SKM-1 (cell line): Measurements from ENCODE around the gene CARD10.
"Not testable (repeated sequence)": the region's sequence is repeated elsewhere in the genome, so short reads cannot be mapped to it uniquely, and the experiment has no call there.

ENCODE experiments used
- DNase-seq: peaks from one replicate; lab custom pipeline; 2025; ENCODE audit not compliant: unreplicated experiment; lab: John Stamatoyannopoulos, UW

Gene CARD10

GRCh38 chr22:37557321-37558001 is 38.2 kb upstream of the CARD10 start:
- no peak for DNase-seq

GRCh38 chr22:37556710-37557109 is 37.5 kb upstream of the CARD10 start:
- DNase-seq = no peak

DNA sequence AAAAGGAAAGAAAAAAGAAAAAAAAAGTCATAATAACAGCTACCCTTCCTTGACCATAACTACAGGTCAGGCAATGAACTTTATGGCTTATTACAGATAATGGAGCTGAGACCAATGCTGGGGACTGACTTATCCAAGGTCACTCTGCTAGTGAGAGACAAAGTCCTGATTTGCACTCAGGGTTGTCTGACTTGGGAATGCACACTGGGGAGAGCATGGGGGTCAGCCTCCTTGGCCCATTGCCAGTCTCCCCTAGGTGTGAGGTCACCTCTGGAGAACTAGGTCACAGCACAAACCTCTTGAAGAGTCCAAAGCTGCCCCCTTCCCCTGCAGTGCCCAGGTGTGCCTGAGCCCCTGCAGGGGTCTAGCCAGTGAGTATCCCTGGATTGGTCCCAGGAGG is 35.8 kb upstream of the CARD10 start:
- DNase-seq = no peak

- no peak for DNase-seq
These were observed 34.5 kb upstream of the CARD10 start for GRCh38 chr22:37553725-37554124.

DNA sequence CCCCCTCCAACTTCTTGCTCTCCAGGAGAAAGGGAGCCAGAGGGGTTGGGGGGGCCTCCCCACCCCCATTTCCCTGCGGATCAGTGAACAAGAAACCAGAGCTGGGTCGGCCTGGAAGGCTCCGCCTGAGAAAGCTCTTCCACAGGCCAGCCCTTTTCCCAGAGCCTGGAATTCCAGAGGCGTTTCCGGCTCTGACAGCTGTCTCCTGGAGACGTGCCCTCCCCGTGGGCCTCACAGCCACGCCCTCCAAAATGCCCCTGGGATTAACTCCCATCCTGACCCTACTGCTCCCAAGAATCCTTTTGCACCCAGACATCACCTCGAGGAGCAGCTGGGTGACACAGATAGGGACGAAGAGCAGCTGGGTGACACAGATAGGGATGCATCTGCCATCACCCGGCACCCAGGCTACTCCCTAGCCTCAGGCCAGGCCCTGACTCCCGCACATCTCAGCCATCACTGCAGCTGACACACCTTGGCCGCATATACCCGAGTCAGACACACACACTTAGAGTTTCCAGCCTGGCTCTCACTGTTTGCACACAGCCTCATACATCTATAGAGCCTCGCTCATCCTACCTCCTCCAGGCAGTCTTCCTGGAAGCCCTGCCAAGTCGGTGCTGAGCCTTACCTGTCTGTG is 33.4 kb upstream of the CARD10 start:
- no peak for DNase-seq

- no peak for DNase-seq
These were observed 32.8 kb upstream of the CARD10 start for GRCh38 chr22:37551981-37552380.

DNA sequence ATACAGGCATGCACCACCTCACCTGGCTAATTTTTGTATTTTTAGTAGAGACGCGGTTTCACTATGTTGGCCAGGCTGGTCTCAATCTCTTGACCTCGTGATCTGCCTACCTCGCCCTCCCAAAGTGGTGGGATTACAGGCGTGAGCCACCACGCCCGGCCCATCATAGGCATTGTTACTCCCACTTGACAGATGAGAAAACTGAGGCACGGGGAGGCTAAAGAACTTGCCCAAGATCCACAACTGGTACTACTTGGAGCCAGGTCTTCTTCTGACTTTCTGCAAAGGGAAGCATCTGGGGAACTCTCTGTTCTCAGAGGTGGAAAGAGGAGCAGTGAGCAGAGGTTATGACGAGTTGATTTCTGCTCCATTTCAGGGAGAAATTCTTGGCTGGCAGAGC is 31.7 kb upstream of the CARD10 start:
- not testable (repeated sequence) for DNase-seq

GRCh38 chr22:37549704-37550059 is 30.5 kb upstream of the CARD10 start:
- DNase-seq = no peak

- no peak for DNase-seq
These were observed 28.1 kb upstream of the CARD10 start for GRCh38 chr22:37547251-37547741.

GRCh38 chr22:37546437-37547250 is 27.4 kb upstream of the CARD10 start:
- no peak for DNase-seq

GRCh38 chr22:37545703-37546436 is 26.7 kb upstream of the CARD10 start:
- DNase-seq = no peak

GRCh38 chr22:37544955-37545702 is 25.9 kb upstream of the CARD10 start:
- peak; percentile 10 for DNase-seq

DNA sequence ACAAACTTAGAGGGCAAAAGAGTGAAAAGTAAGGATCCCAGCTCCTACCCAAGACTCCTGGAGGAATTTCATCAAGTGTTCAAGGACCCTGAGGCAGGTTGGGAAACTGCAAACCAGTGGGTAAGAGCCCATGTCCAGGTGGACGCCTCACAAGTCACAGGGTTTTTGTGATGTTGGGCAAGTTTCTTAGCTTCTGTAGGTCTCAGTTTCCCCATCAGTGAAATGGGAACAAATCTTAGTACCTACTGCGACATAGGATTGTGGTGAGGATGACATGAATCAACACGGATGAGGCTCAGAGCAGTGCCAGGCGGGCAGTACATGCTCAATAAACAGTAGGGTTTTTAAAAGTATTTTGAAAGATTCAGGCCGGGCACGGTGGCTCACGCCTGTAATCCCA is 23.7 kb upstream of the CARD10 start:
- no peak for DNase-seq

DNA sequence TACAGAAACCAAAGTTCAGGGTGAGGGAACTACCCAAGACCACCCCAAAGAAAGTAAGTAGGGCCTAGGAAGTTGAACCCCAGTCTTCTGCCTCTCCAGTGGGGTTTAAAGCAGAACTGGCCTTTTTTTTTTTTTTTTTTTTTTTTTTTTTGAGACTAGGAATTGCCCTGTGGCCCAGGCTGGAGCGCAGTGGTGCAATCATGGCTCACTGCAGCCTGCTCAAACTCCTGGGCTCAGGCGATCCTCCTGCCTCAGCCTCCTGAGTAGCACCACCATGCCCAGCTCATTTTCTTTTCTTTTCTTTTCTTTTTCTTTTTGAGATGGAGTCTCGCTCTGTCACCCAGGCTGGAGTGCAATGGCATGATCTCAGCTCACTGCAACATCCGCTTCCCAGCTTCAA is 23.2 kb upstream of the CARD10 start:
- DNase-seq = not testable (repeated sequence)

DNA sequence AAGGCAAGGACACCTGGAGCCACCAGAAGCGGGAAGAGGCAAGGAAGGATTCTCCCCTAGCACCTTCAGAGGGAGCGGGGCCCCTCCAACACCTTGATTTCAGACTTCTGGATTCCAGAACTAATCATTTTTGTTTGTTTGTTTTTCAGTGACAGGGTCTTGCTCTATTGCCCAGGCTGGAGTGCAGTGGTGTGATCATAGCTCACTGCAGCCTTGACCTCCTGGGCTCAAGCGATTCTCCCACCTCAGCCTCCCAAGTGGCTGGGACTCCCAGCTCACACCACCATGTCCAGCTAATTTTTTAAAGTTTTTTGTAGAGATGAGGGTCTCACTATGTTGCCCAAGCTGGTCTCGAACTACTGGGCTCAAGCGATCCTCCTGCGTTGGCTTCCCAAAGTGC is 20.6 kb upstream of the CARD10 start:
- not testable (repeated sequence) for DNase-seq

GRCh38 chr22:37538590-37539357 is 19.6 kb upstream of the CARD10 start:
- DNase-seq = peak; percentile 85

DNA sequence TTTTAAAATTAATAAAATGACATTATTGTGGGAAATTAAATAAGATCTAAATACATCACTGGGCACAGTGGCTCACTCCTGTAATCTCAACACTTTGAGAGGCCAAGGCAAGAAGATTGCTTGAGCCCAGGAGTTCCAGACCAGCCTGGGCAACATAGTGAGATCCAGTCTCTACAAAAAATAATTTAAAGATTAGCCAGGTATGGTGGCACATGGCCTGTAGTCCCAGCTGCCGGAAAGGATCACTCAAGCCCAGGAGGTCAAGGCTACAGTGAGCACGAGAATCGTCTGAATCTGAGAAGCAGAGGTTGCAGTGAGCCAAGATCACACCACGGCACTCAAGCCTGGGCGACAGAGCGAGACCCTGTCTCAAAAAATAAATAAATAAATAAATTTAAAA is 15.9 kb upstream of the CARD10 start:
- no peak for DNase-seq

- DNase-seq = no peak
These were observed 15.2 kb upstream of the CARD10 start for GRCh38 chr22:37534445-37534844.

- peak; percentile 9 for DNase-seq
These were observed 14.8 kb upstream of the CARD10 start for GRCh38 chr22:37533995-37534394.
